ENCODE measurements around the gene TIGD7.
"Not testable (repeated sequence)": the region's sequence is repeated elsewhere in the genome, so short reads cannot be mapped to it uniquely, and the experiment has no call there.

TIGD7 gene

GRCh38 chr16:3282730-3283542, 22.3 kb downstream of the TIGD7 start, which contains the start of gene ZNF263:
TSS of gene ZNF263 (plus strand) at chr16:3283491. CDS start at chr16:3283819, 328 bp downstream.
- peak; percentile 85 for FAIRE-seq
- DNase-seq (ENCODE audit: low spot score), result peak; percentile 93

GRCh38 chr16:3282103-3282729, 23.0 kb downstream of the TIGD7 start:
- FAIRE-seq (no peak), DNase-seq (ENCODE audit: low spot score) (no peak)

- FAIRE-seq (no peak), DNase-seq (ENCODE audit: low spot score) (no peak)
Observed at GRCh38 chr16:3281222-3281820, 23.9 kb downstream of the TIGD7 start.

DNA sequence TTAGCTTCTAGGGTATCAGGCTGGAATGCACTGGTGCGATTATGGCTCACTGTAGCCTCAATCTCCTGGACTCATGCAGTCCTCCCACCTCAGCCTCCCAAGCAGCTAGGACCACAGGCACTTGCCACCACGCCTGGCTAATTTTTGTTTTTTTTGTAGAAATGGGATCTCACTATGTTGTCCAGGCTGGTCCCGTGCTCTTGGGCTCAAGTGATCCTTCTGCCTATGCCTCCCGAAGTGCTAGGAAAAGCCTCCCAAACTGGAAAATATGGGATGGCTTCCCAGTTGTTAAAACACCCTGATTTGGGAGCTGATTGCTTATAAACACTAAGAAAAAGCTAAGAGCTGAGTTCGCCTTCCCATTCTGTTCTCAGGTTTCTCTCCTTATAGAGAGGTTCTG, 28.6 kb downstream of the TIGD7 start:
- no peak for DNase-seq (ENCODE audit: low spot score)
- no peak for FAIRE-seq

- FAIRE-seq, result no peak
- DNase-seq (ENCODE audit: low spot score), result no peak
Observed at GRCh38 chr16:3274947-3275346, 30.3 kb downstream of the TIGD7 start.

DNA sequence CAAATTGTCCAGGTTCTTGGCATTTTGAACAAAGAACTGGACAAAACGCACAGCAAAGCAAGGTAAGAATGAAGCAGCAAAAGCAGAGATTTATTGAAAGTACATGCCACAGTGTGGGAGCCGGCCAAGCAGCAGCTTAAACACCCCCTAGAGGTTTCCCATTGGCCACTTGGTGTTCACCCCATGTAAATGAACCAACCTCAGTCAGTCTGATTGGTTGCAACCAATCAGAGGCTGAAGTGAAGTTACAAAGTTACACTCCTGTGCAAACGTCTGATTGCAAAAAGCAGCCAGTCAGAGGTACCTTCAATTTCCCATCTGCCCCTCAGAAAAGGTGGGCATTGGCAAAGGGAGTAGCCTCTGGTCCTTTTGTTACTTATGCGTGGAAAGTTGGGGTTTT, 30.7 kb downstream of the TIGD7 start:
- DNase-seq (ENCODE audit: low spot score) (no peak), FAIRE-seq (no peak)

- not testable (repeated sequence) for FAIRE-seq; DNase-seq (ENCODE audit: low spot score)
Observed at GRCh38 chr16:3271281-3271680, 33.9 kb downstream of the TIGD7 start.

- not testable (repeated sequence) for FAIRE-seq; DNase-seq (ENCODE audit: low spot score)
Observed at GRCh38 chr16:3270718-3271117, 34.5 kb downstream of the TIGD7 start.

DNA sequence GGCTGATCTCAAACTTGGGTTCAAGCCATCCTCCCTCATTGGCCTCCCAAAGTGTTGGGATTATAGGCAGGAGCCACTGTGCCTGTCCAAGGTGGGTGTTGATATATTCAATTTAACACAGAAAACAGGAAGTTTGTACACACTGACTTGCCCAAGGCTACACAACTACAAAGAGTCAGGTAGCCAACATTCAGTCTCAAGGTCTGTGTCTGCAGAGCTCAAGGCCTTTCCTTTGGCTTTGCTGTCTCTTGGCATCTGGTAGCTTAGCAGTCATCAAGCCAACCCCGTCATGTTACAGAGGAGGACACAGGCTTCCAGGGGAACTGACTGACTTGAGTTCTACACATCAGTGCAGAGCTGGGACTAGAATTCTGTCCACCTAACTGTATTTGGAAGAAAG, 36.9 kb downstream of the TIGD7 start:
- no peak for DNase-seq (ENCODE audit: low spot score)
- no peak for FAIRE-seq

DNA sequence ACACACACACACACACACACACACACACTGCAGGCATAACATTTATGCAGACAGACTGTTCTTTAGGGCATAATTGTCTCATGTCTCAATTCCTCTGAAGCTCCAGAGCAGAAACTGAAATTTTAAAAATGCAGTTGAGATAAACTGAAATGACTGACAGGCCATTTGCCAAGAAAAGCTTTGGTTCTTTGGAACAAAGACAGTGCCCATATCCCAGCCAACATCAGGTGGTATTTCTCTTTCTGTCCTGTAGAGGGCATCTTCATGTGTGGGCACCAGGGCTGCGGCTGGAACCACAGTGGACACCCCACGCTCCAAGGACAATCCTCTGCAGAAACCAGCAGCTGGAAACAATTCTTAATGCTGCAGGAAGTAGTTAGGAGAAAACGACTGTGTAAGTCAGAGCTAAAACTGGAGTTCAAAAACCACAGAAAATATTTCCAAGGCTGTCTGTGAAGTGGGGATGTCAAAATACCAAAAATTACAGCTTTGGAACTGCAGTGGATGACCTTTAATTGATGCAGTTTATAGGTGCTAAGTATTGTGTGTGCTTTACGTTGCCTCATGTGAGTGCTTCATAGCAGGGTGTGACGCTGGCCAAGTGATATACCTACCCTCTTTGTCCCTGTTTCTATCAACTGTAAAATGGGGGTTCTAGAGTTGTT, 38.2 kb downstream of the TIGD7 start:
- DNase-seq (ENCODE audit: low spot score), result peak; percentile 25
- FAIRE-seq, result no peak

- FAIRE-seq (peak; percentile 78), DNase-seq (ENCODE audit: low spot score) (peak; percentile 96)
Observed at GRCh38 chr16:3264137-3265036, 40.8 kb downstream of the TIGD7 start.

DNA sequence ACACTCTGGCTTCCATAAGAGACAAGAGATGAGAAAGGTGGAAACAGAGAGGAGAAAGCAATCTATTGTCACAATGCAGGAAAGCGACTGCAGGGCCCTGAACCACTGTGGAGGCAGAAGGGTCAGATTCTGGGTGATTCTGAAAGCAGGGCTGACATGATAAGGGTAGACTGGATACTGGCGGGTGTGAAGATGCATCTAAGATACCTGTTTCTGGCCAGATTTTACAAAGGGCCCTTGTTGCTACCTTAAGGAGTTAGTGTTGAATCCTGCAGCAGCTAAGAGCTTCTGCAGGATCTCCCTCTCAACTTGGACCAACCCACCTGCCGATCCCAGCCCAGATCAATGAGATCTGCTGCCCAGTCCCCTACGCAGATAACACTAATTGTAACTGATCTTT, 42.7 kb downstream of the TIGD7 start:
- FAIRE-seq (no peak), DNase-seq (ENCODE audit: low spot score) (no peak)

- no peak for FAIRE-seq
- no peak for DNase-seq (ENCODE audit: low spot score)
Observed at GRCh38 chr16:3259836-3260235, 45.4 kb downstream of the TIGD7 start.

DNA sequence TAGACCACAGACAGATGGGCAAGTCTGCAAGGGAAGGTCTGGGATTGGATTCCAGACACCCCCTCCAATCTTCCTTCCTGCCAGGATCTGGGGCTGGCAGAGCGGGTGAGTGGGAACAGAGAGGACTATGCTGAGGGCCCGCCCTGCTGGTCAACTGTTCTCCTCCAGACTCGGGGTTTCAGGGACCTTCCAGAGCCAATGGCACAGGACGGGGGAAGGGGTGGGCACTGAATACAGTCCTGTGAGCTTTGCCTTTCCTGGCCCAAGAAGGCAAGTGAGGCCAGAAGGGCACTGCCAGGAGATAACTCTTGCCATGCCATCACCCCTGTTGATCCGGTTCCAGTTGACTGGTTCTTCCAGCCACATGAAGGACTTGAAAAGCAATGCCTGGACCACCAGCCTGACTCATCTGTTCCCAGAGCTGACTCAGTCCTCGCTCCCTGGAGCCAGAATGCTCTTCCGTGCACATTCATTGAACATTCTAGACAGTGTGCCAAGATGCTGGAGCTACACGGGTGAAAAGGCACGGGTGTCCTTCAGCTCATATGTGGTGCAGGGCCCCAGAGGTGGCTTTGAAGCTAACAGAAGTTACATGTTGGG, 48.3 kb downstream of the TIGD7 start:
- FAIRE-seq (peak; percentile 98), DNase-seq (ENCODE audit: low spot score) (peak; percentile 96)

GRCh38 chr16:3256146-3256865, 48.9 kb downstream of the TIGD7 start, which contains the start of gene MEFV:
TSS of gene MEFV (minus strand) at chr16:3256633. CDS start at chr16:3256587, 46 bp downstream.
- FAIRE-seq, result no peak
- peak; percentile 53 for DNase-seq (ENCODE audit: low spot score)

GRCh38 chr16:3254309-3254708, 50.9 kb downstream of the TIGD7 start:
- DNase-seq (ENCODE audit: low spot score) (no peak), FAIRE-seq (no peak)

DNA sequence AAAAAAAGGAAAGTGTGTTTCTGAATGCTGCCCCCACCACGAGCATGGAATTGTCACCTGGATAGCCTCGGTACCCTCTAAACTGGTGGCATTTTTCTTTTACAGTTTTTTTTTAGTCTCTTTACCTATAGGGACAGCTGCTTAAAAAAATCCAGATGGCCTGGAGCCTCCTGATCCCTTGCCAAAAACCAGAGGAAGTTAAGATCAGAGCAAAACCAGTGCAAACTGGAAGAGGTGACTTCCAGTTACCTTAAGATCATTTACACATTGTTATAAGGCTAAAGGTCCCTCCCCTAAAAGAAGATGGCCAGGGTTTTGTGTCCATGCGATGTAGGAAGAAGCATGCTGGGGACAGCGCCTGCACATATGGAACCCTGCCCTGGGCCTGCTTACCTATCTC, 52.3 kb downstream of the TIGD7 start:
- FAIRE-seq (no peak), DNase-seq (ENCODE audit: low spot score) (no peak)

- FAIRE-seq (no peak), DNase-seq (ENCODE audit: low spot score) (no peak)
Observed at GRCh38 chr16:3249451-3249850, 55.8 kb downstream of the TIGD7 start.

DNA sequence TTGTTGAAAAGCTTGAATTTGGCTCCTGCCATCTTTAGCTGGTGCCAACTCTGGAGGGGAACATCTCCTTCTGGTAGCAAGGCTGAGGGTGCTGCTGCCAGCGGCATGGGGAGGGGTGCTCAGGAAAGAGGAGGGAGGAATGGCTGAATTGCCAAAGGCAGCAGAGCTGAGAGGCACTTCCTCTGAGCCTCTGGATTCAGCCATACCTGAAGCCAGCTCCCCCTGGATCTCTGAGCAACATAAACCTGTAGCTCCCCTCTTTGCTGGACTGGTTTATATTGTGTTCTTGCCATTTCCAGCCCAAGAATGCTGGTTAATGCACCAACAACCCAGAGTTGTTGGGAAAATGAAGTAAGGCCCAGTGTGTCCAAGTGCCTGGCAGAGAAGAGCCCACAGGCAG, 56.2 kb downstream of the TIGD7 start:
- FAIRE-seq (no peak), DNase-seq (ENCODE audit: low spot score) (no peak)

Measured in RCC 7860 (cell line).